ENCODE measurements around the gene U2SURP.
A peak's percentile ranks its signal among the peaks of the same experiment; 100 is the strongest.

U2SURP gene

GRCh38 chr3:142990721-142991120, 10.6 kb upstream of the U2SURP start:
- H4K8ac ChIP-seq (ENCODE audit: low read depth, low read length), result no peak overlapping the region
- no peaks in the 10 kb centered on the region for H3K4me1 ChIP-seq (ENCODE audit: control insufficient read depth in 1 of 2, insufficient read depth in 2 of 2, low read length in 2 of 2)
- H3K79me2 ChIP-seq (ENCODE audit: control insufficient read depth, insufficient read depth, low read length, poor library complexity), result no peaks in the 10 kb centered on the region
- no peak for DNase-seq
- H2BK12ac ChIP-seq (ENCODE audit: low read length), result no peak overlapping the region
- no peaks in the 10 kb centered on the region for H3K27me3 ChIP-seq (ENCODE audit: insufficient read depth, low read length)
- no peak overlapping the region for H3K4ac ChIP-seq (ENCODE audit: low read depth, low read length)
- H2AFZ ChIP-seq (ENCODE audit: insufficient read depth, low read length, poor library complexity), result no peak overlapping the region
- H3K9me3 ChIP-seq (ENCODE audit: insufficient read depth, low read depth, low read length), result no peaks in the 10 kb centered on the region
- no peak overlapping the region for H3K18ac ChIP-seq (ENCODE audit: low read length)
- no peaks in the 10 kb centered on the region for H3K79me1 ChIP-seq (ENCODE audit: low read length)
- no peak overlapping the region for H3K14ac ChIP-seq (ENCODE audit: low read length)
- no peak overlapping the region for H2AK5ac ChIP-seq (ENCODE audit: low read length)
- no peak overlapping the region for H4K12ac ChIP-seq (ENCODE audit: low read depth, low read length)
- H3K23ac ChIP-seq (ENCODE audit: low read length), result no peak overlapping the region
- H3K36me3 ChIP-seq (ENCODE audit: control insufficient read depth in 1 of 2, insufficient read depth in 2 of 2, low read length in 2 of 2), result no peaks in the 10 kb centered on the region
- no peak overlapping the region for H3K9ac ChIP-seq (ENCODE audit: low read length)
- no peak overlapping the region for H2BK120ac ChIP-seq (ENCODE audit: insufficient read depth, low read length, poor library complexity)
- no CpG with 5 or more reads among the region's 5 CpGs for WGBS (ENCODE audit: extremely low coverage, insufficient coverage, insufficient read length)
- H3K4me2 ChIP-seq (ENCODE audit: low read length), result no peak overlapping the region
- no peak overlapping the region for H3K4me3 ChIP-seq (ENCODE audit: low read depth, low read length)
- H4K91ac ChIP-seq (ENCODE audit: low read depth, low read length), result no peak overlapping the region
- H3K27ac ChIP-seq (ENCODE audit: low read depth, low read length), result no peak overlapping the region
- H2BK5ac ChIP-seq (ENCODE audit: low read depth, low read length, poor library complexity), result no peak overlapping the region

- Histone ChIP-seq H3K18ac (ENCODE audit: low read length) (no peak overlapping the region), H3K23ac (ENCODE audit: low read length) (no peak overlapping the region), H2BK120ac (ENCODE audit: insufficient read depth, low read length, poor library complexity) (no peak overlapping the region), H3K14ac (ENCODE audit: low read length) (no peak overlapping the region), H3K9me3 (ENCODE audit: insufficient read depth, low read depth, low read length) (no peaks in the 10 kb centered on the region), H2AFZ (ENCODE audit: insufficient read depth, low read length, poor library complexity) (no peak overlapping the region), H3K4ac (ENCODE audit: low read depth, low read length) (no peak overlapping the region), H3K27ac (ENCODE audit: low read depth, low read length) (no peak overlapping the region), H4K12ac (ENCODE audit: low read depth, low read length) (no peak overlapping the region), H2BK5ac (ENCODE audit: low read depth, low read length, poor library complexity) (no peak overlapping the region), H3K4me2 (ENCODE audit: low read length) (no peak overlapping the region), H3K79me2 (ENCODE audit: control insufficient read depth, insufficient read depth, low read length, poor library complexity) (no peaks in the 10 kb centered on the region), H3K4me3 (ENCODE audit: low read depth, low read length) (no peak overlapping the region), H3K27me3 (ENCODE audit: insufficient read depth, low read length) (no peaks in the 10 kb centered on the region), H3K9ac (ENCODE audit: low read length) (no peak overlapping the region), H3K4me1 (ENCODE audit: control insufficient read depth in 1 of 2, insufficient read depth in 2 of 2, low read length in 2 of 2) (no peaks in the 10 kb centered on the region), H4K8ac (ENCODE audit: low read depth, low read length) (no peak overlapping the region), H3K79me1 (ENCODE audit: low read length) (no peaks in the 10 kb centered on the region), H3K36me3 (ENCODE audit: control insufficient read depth in 1 of 2, insufficient read depth in 2 of 2, low read length in 2 of 2) (no peaks in the 10 kb centered on the region), H4K91ac (ENCODE audit: low read depth, low read length) (no peak overlapping the region), H2BK12ac (ENCODE audit: low read length) (no peak overlapping the region), H2AK5ac (ENCODE audit: low read length) (no peak overlapping the region)
- no CpG with 5 or more reads among the region's 7 CpGs for WGBS (ENCODE audit: extremely low coverage, insufficient coverage, insufficient read length)
- DNase-seq, result no peak
These were observed 9.0 kb upstream of the U2SURP start for GRCh38 chr3:142992323-142992722.

GRCh38 chr3:142993958-142994442, 7.4 kb upstream of the U2SURP start:
- Histone ChIP-seq H4K12ac (ENCODE audit: low read depth, low read length) (no peak overlapping the region), H3K79me1 (ENCODE audit: low read length) (no peaks in the 10 kb centered on the region), H2BK12ac (ENCODE audit: low read length) (no peak overlapping the region), H2BK120ac (ENCODE audit: insufficient read depth, low read length, poor library complexity) (no peak overlapping the region), H4K8ac (ENCODE audit: low read depth, low read length) (no peak overlapping the region), H3K27ac (ENCODE audit: low read depth, low read length) (no peak overlapping the region), H3K4ac (ENCODE audit: low read depth, low read length) (no peak overlapping the region), H3K27me3 (ENCODE audit: insufficient read depth, low read length) (no peaks in the 10 kb centered on the region), H2BK5ac (ENCODE audit: low read depth, low read length, poor library complexity) (no peak overlapping the region), H2AFZ (ENCODE audit: insufficient read depth, low read length, poor library complexity) (no peak overlapping the region), H4K91ac (ENCODE audit: low read depth, low read length) (no peak overlapping the region), H3K9ac (ENCODE audit: low read length) (no peak overlapping the region), H3K18ac (ENCODE audit: low read length) (no peak overlapping the region), H3K36me3 (ENCODE audit: control insufficient read depth in 1 of 2, insufficient read depth in 2 of 2, low read length in 2 of 2) (no peaks in the 10 kb centered on the region), H3K9me3 (ENCODE audit: insufficient read depth, low read depth, low read length) (no peaks in the 10 kb centered on the region), H3K79me2 (ENCODE audit: control insufficient read depth, insufficient read depth, low read length, poor library complexity) (no peaks in the 10 kb centered on the region), H3K14ac (ENCODE audit: low read length) (no peak overlapping the region), H3K4me2 (ENCODE audit: low read length) (no peak overlapping the region), H2AK5ac (ENCODE audit: low read length) (no peak overlapping the region), H3K4me3 (ENCODE audit: low read depth, low read length) (no peak overlapping the region), H3K4me1 (ENCODE audit: control insufficient read depth in 1 of 2, insufficient read depth in 2 of 2, low read length in 2 of 2) (no peaks in the 10 kb centered on the region), H3K23ac (ENCODE audit: low read length) (no peak overlapping the region)
- peak; percentile 63 to 93 for DNase-seq
- no CpG with 5 or more reads among the region's 4 CpGs for WGBS (ENCODE audit: extremely low coverage, insufficient coverage, insufficient read length)

- Histone ChIP-seq H3K4me3 (ENCODE audit: low read depth, low read length) (no peak overlapping the region), H4K12ac (ENCODE audit: low read depth, low read length) (no peak overlapping the region), H4K91ac (ENCODE audit: low read depth, low read length) (no peak overlapping the region), H3K4me1 (ENCODE audit: control insufficient read depth in 1 of 2, insufficient read depth in 2 of 2, low read length in 2 of 2) (peaks cover 0 to 4% of the 10 kb centered on the region in 2 experiments), H4K8ac (ENCODE audit: low read depth, low read length) (no peak overlapping the region), H2BK12ac (ENCODE audit: low read length) (no peak overlapping the region), H3K14ac (ENCODE audit: low read length) (no peak overlapping the region), H3K4ac (ENCODE audit: low read depth, low read length) (no peak overlapping the region), H3K23ac (ENCODE audit: low read length) (no peak overlapping the region), H3K79me1 (ENCODE audit: low read length) (peaks cover 8% of the 10 kb centered on the region), H2AFZ (ENCODE audit: insufficient read depth, low read length, poor library complexity) (no peak overlapping the region), H3K27me3 (ENCODE audit: insufficient read depth, low read length) (no peaks in the 10 kb centered on the region), H3K9ac (ENCODE audit: low read length) (no peak overlapping the region), H3K18ac (ENCODE audit: low read length) (no peak overlapping the region), H3K9me3 (ENCODE audit: insufficient read depth, low read depth, low read length) (no peaks in the 10 kb centered on the region), H3K36me3 (ENCODE audit: control insufficient read depth in 1 of 2, insufficient read depth in 2 of 2, low read length in 2 of 2) (no peaks in the 10 kb centered on the region), H2BK120ac (ENCODE audit: insufficient read depth, low read length, poor library complexity) (no peak overlapping the region), H3K4me2 (ENCODE audit: low read length) (no peak overlapping the region), H2AK5ac (ENCODE audit: low read length) (no peak overlapping the region), H3K27ac (ENCODE audit: low read depth, low read length) (no peak overlapping the region), H2BK5ac (ENCODE audit: low read depth, low read length, poor library complexity) (no peak overlapping the region), H3K79me2 (ENCODE audit: control insufficient read depth, insufficient read depth, low read length, poor library complexity) (peaks cover 9% of the 10 kb centered on the region)
- no CpG with 5 or more reads among the region's 2 CpGs for WGBS (ENCODE audit: extremely low coverage, insufficient coverage, insufficient read length)
- no peak for DNase-seq
These were observed 4.0 kb upstream of the U2SURP start for GRCh38 chr3:142997330-142997729.
